GM19395 (cell line): Measurements from ENCODE around the gene KCTD6.

Source experiments
- ATAC-seq: cut with Tn5 transposase; IDR thresholded peaks from one replicate; pipeline ENCODE4 v1.9.1; 2021; ENCODE audit warnings: mild to moderate bottlenecking, moderate library complexity; ENCODE audit not compliant: unreplicated experiment

KCTD6 gene

GRCh38 chr3:58491506-58492402, at the start of gene KCTD6:
KCTD6 (plus strand) TSS chr3:58492096; CDS start chr3:58498756, 6,660 bp downstream.
- ATAC-seq, result peak; percentile 77

GRCh38 chr3:58452176-58452575, 39.7 kb upstream of the KCTD6 start:
- ATAC-seq, result no peak

GRCh38 chr3:58459160-58459559, 32.7 kb upstream of the KCTD6 start:
- no peak for ATAC-seq

GRCh38 chr3:58462829-58463180, 29.1 kb upstream of the KCTD6 start:
- no peak for ATAC-seq

- peak; percentile 89 for ATAC-seq
These were observed 28.5 kb upstream of the KCTD6 start for GRCh38 chr3:58463181-58463941.

GRCh38 chr3:58463942-58464271, 28.0 kb upstream of the KCTD6 start:
- peak; percentile 24 for ATAC-seq

- ATAC-seq, result no peak
These were observed 27.0 kb upstream of the KCTD6 start for GRCh38 chr3:58464866-58465265.

GRCh38 chr3:58466899-58467563, 24.9 kb upstream of the KCTD6 start:
- ATAC-seq, result no peak

GRCh38 chr3:58469096-58469495, 22.8 kb upstream of the KCTD6 start:
- ATAC-seq, result no peak

GRCh38 chr3:58470363-58471024, 21.4 kb upstream of the KCTD6 start:
- no peak for ATAC-seq

GRCh38 chr3:58471025-58471887, 20.6 kb upstream of the KCTD6 start:
- no peak for ATAC-seq

- no peak for ATAC-seq
These were observed 18.6 kb upstream of the KCTD6 start for GRCh38 chr3:58473275-58473674.

- ATAC-seq, result no peak
These were observed 17.5 kb upstream of the KCTD6 start for GRCh38 chr3:58474348-58474911.

- ATAC-seq, result no peak
These were observed 16.8 kb upstream of the KCTD6 start for GRCh38 chr3:58474967-58475578.

GRCh38 chr3:58478781-58479180, 13.1 kb upstream of the KCTD6 start:
- ATAC-seq, result no peak

GRCh38 chr3:58480309-58480708, 11.6 kb upstream of the KCTD6 start:
- ATAC-seq, result no peak

GRCh38 chr3:58482917-58483636, 8.8 kb upstream of the KCTD6 start:
- ATAC-seq, result no peak

GRCh38 chr3:58484045-58484721, 7.7 kb upstream of the KCTD6 start:
- ATAC-seq, result no peak
